ENCODE results near the gene ZHX3.

GRCh38 chr20:41142919-41143318 lies 174.6 kb downstream of the ZHX3 start:
- TF ChIP-seq CTCF (IDR thresholded peaks at IDR 0.05) (no peak), POLR2AphosphoS5 (IDR thresholded peaks at IDR 0.05) (no peak), EP300 (IDR thresholded peaks at IDR 0.05) (no peak), POLR2A (IDR thresholded peaks at IDR 0.05; ENCODE audit: low read depth) (no peak)

Data from esophagus muscularis mucosa (tissue), 4 donors.